ENCODE data around the gene RNU4-1.

The RNU4-1 gene

GRCh38 chr12:120287491-120287890 lies 5.5 kb downstream of the RNU4-1 start:
- no peak for DNase-seq

- DNase-seq, result no peak
Measured at GRCh38 chr12:120286768-120287490, 6.1 kb downstream of the RNU4-1 start.

GRCh38 chr12:120284381-120284780 lies 8.7 kb downstream of the RNU4-1 start:
- DNase-seq, result no peak

- DNase-seq, result no peak
Measured at GRCh38 chr12:120283318-120283717, 9.7 kb downstream of the RNU4-1 start.

- DNase-seq, result no peak
Measured at GRCh38 chr12:120278137-120279069, 14.6 kb downstream of the RNU4-1 start.

- no peak for DNase-seq
Measured at GRCh38 chr12:120276734-120277133, 16.3 kb downstream of the RNU4-1 start.

GRCh38 chr12:120267736-120268135 lies 25.3 kb downstream of the RNU4-1 start:
- DNase-seq, result no peak

- DNase-seq, result no peak
Measured at GRCh38 chr12:120266180-120266870, 26.7 kb downstream of the RNU4-1 start.

GRCh38 chr12:120265473-120266179 lies 27.4 kb downstream of the RNU4-1 start, which contains the start of gene PXN:
Gene PXN (minus strand): TSS chr12:120265730. CDS start chr12:120265629, 101 bp downstream.
- DNase-seq, result peak; percentile 90 to 92

GRCh38 chr12:120264904-120265472 lies 28.0 kb downstream of the RNU4-1 start:
- no peak for DNase-seq

- no peak for DNase-seq
Measured at GRCh38 chr12:120264086-120264903, 28.7 kb downstream of the RNU4-1 start.

- DNase-seq, result no peak
Measured at GRCh38 chr12:120263748-120264085, 29.3 kb downstream of the RNU4-1 start.

- no peak for DNase-seq
Measured at GRCh38 chr12:120262852-120263747, 29.9 kb downstream of the RNU4-1 start.

- peak in 1 of 2 donors; percentile 20 for DNase-seq
Measured at GRCh38 chr12:120261951-120262851, 30.8 kb downstream of the RNU4-1 start.

- no peak for DNase-seq
Measured at GRCh38 chr12:120260607-120261006, 32.4 kb downstream of the RNU4-1 start.

- no peak for DNase-seq
Measured at GRCh38 chr12:120259418-120260202, 33.4 kb downstream of the RNU4-1 start.

GRCh38 chr12:120258323-120258896 lies 34.6 kb downstream of the RNU4-1 start:
- no peak for DNase-seq

Measured in activated CD4-positive, alpha-beta T cell treated with anti-CD3 and anti-CD28 coated beads for 4 hours (primary cell).